ENCODE measurements around the gene PIP5KL1. TPM values are rescaled to one million over a fixed set of nuclear protein-coding genes. Genes with fewer than 3 reads are reported as not detected.

Gene PIP5KL1
- total RNA-seq, 4 donors from 2014 or later: 0.44 to 2.3 (median 1.0) TPM; not detected in 1

DNA sequence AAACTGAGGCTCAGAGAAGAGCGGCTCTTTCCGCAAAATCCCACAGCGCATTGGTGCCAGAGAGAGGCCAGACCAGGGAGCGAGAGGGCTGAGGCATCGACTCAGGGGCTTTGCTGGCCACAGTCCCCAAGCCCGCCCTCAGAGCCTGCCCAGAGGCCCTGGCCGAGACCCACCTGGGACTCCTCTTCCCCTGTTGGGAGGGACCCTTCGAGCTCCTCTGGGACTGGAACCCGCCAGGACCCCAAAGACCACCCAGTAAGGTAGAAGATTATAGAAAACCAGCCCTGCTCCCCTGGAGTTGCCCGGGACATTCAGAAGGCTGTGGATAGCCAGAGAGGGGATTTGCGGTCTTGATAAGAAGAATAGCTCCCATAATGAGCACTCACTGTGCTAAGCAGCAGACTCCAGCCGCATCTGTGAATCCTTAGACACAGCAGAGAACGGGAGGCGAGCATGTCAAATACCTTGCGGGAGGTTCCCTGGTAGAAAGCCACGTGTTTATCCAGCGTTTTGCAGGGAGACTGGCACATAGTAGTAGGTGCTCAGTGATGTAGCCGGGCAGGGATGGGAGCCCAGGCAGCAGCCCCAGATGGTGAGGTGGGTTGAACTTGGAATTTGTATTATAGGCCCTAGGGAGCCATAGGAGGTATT, 52.5 kb downstream of the PIP5KL1 start:
- no peak for TF ChIP-seq CTCF (IDR thresholded peaks at IDR 0.05; ENCODE audit: low read depth)

GRCh38 chr9:127877566-127877998, 53.0 kb downstream of the PIP5KL1 start, which contains the start of gene AK1:
Gene AK1 (minus strand): TSS chr9:127877675. CDS start chr9:127874617, 3,058 bp downstream.
- no peak for TF ChIP-seq CTCF (IDR thresholded peaks at IDR 0.05; ENCODE audit: low read depth)

DNA sequence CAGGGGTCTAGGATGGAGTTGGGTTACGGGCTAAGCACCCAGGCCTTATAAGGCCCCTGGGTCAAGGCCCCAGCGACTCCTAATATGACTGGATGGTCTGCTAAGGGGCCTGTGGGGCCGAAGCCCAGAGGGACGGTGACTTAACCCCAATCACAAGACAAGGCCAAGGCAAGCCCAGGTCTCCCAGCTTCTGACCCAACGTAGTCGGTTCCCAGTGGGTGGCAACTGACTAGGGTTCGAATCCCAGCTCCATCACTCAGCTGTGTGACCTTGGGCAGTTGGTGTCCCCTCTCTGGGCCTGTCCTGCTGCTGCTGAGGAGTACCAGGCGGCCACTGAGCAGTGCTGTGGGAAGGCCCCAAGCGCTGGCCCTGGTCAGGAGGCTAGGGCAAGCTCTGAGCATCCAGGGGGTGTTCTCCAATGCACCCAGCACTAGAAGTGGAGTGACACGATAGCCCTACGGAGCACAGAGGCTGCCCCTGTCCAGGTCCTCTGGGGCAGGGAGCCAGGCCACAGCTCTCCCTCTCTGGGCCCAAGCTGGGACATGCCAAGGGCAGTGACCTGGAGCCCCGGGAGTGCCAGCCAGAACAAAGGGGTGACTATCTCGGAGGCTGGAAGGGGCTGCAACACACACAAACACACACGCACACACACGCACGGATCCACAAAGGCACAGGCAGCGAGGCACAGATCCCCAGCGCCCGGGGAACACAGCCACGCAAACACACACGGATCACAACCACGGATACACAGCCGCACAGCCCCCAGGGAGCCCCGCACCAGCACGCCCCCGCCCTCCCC, 53.6 kb downstream of the PIP5KL1 start:
- no peak for TF ChIP-seq CTCF (IDR thresholded peaks at IDR 0.05; ENCODE audit: low read depth)

DNA sequence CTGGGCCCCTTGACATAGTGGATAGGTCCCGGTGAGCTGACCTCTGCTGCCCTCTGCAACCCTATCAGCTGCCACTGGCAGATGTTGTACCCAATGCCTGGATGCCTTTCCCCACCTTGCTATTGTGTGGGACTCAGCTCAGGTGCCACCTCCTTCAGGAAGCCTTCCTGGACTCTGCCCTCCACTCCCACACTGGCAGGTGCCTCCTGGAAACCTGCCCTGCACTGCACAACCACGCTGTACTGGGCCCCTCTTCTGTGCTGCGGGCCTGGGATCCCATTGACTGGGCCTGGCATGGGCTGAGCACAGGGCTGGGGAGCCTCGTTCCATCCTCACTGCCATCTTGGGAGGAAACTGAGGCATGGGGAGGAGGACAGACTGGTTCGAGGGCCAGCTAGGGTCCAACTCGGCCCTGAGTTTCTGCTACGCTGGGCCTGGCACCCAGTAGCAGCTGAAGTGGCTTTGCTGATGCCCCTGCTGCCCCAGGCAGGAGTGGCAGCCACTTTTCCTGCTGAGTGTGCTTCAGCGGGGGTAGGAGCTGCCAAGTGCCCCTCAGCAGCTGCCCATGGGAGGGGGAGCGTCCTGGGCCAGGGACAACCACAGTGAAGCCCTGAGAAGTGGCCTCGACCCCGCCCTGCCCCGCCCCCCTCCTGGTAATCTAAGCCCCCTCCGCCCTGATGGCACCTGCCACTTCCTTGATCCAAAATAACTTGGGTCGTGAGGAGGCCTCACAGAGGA, 54.4 kb downstream of the PIP5KL1 start:
- no peak for TF ChIP-seq CTCF (IDR thresholded peaks at IDR 0.05; ENCODE audit: low read depth)

DNA sequence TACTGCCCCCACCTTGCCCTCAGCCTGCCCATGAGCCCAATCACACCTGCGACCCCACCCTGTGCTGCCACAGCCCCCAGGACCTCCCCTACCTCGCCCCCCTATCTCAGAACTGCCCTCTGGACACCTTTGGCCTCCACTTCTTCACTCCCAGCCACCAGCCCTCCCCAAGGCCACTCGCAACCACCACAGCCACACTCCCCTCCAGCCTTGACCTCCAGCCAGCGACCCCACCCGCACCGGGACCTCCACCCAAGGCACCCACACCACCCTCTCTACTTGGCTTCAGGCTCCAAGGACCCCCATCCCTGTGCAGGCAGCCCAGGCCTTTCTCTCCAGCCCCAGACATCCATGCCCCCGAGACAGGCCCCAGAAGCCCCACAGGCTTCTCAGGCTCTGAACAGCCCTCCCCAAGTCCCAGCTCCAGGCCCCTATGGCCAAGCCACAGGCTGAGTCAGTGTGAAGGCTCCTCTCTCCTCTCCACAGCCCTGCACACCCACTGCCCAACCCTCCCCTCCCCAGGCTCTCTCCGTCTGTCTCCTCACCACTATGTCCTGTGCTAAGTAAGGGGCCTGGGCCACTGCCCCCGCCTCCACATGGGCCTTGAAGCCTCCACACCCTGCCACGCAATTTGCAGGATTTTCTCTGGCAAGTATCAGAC, 55.1 kb downstream of the PIP5KL1 start:
- no peak for TF ChIP-seq CTCF (IDR thresholded peaks at IDR 0.05; ENCODE audit: low read depth)

- no peak for TF ChIP-seq CTCF (IDR thresholded peaks at IDR 0.05; ENCODE audit: low read depth)
Observed at GRCh38 chr9:127874301-127875221, 56.0 kb downstream of the PIP5KL1 start.

Data from subcutaneous adipose tissue (tissue), 4 donors.